Hepatic stellate cell (primary cell): ENCODE data around the gene INPP5A.
"Not testable (repeated sequence)": the region's sequence is repeated elsewhere in the genome, so short reads cannot be mapped to it uniquely, and the experiment has no call there.

Source experiments
- DNase-seq: peaks from one replicate; pipeline ENCODE4 v3.0.0; 2011; ENCODE audit warnings: low spot score

INPP5A gene

DNA sequence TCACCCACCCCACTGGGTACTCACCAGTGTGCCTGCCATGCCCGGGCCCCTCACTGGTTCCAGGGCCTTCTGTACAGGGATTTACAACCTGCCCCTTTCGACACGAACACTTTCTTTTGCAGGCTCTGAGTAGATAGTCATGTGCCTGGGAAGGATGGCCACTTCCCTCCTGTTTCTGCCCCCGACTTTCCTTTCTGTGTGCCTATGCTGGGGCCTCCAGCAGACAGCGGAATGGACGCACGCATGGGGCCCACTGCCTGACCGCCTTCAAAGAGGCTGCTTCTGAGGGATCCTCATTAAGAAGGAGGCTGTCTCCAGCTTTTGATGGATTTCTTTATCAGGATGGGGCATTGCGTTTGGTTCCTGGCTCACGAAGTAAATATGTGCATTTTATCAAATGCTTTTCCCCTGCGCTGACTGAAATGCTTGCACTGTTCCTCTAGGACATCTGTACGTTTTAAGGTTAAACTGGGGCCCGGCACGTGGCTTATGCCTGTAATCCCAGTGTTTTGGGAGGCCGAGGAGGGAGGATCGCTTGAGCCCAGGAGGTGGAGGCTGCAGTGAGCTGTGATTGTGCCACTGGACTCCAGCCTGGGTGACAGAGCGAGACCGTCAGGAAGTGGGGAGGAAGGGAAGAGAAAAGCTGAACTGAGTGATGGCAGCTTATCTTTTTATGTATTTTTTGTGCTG lies 277.7 kb downstream of the INPP5A start:
- no peak for DNase-seq

DNA sequence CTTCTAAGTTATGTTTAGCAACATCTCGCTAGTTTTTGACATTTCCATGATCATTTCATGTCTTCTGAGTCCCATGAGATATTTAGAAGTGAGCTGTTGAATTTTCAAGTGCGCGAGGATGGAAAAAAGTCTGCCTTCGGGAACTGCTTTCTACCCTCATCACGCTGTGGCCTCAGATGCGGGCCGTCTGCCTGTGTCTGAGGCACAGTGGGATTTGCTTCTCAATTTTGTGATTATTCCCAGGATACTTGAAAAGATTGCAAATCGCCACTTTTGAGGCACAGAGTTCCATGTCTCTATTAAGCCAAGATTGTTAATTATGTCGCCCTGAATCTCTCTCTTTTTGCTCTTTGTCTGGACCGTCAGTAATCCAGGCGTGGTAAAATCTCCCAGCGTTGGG lies 279.1 kb downstream of the INPP5A start:
- no peak for DNase-seq

DNA sequence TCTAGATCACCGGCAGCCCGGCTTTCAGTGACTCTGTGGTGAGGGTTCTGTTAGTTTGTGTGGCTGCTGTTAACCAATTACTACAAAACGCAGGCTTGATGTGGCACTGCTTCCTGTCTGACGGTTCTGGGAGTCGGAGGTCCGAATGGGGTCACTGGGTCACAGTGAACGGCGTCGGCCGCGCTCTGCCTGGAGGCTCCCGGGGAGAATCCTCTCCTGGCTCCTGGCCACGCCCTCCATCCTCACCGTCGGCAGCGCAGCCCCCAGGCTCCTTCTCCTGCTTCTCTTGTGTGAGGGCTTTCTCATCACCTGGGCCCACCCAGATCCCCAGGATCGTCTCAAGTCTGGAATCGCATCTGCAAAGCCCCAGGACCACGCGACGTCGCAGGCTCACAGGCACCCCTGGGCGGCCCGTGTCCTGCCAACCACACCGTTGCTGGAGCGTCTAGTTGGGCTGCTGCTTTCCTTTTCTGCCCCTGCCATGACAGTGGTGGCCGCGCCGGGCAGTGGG lies 280.2 kb downstream of the INPP5A start:
- DNase-seq: no peak

DNA sequence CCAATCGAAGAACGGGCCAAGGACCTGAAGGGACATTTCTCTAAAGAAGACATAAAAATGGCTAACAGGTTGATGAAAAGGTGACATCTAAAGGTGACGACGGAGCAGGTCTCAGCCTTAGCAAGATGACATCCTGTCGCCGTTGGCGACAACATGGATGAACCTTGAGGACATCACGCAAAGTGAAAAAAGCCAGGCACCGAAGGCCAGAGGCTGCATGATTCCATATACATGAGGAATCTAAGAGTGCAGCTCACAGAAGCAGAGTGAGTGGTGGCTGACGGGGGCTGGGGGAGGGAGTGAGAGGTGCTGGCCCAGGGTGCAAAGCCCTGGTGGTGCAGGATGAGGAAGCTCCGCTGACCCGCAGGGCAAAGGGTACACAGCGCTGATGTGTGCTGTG lies 282.5 kb downstream of the INPP5A start:
- no peak for DNase-seq

DNA sequence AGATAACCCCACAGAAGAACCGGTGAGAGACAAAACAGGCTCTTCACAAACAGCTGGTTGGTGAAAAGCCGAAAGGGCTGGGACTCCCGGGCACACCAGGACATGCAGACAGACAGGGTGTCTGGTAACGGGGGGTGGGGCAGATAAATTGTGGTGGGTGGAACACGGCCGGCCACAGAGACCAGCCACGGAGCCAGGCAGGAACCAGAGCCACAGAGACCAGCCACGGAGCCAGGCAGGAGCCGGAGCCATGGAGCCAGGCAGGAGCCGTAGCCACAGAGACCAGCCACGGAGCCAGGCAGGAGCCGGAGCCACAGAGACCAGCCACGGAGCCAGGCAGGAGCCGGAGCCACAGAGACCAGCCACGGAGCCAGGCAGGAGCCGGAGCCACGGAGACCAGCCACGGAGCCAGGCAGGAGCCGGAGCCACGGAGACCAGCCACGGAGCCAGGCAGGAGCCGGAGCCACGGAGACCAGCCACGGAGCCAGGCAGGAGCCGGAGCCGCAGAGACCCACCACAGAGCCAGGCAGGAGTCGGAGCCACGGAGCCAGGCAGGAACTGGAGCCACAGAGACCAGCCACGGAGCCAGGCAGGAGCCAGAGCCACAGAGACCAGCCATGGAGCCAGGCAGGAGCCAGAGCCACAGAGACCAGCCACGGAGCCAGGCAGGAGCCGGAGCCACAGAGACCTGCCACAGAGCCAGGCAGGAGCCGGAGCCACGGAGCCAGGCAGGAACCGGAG lies 288.4 kb downstream of the INPP5A start:
- DNase-seq: not testable (repeated sequence)

DNA sequence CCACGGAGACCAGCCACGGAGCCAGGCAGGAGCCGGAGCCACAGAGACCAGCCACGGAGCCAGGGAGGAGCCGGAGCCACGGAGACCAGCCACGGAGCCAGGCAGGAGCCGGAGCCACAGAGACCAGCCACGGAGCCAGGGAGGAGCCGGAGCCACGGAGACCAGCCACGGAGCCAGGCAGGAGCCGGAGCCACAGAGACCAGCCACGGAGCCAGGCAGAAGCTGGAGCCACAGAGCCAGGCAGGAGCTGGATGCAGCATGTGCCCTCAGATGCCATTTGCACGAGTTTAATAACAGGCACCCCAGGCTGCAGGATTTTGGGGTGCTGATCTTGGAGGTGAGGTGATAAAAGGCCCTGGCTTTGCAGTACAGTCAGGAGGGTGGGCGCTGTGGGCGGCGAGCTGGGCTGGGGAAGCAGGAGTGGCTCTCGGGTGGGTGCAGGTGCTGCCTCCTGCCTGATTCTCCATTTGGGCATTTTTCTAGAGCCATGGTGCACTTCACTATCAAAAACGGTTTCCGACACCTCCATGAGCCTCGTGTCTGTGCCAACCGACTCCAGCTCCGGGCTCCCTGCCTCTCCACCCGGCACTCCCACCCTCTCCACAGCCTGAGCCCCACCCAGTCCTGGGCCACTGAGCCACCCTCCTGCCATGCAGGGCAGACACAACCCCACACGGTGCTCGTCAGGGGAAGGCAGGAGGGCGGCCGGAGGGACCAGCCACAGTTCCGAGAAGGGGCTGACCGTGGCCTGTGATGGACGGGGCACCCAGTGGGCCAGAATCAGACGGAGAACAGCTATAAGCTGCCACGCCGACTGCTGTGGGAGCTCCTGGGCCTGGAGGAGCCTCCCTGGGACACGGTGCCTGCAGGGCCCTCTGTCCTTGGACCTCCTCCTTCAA lies 289.2 kb downstream of the INPP5A start:
- no peak for DNase-seq

DNA sequence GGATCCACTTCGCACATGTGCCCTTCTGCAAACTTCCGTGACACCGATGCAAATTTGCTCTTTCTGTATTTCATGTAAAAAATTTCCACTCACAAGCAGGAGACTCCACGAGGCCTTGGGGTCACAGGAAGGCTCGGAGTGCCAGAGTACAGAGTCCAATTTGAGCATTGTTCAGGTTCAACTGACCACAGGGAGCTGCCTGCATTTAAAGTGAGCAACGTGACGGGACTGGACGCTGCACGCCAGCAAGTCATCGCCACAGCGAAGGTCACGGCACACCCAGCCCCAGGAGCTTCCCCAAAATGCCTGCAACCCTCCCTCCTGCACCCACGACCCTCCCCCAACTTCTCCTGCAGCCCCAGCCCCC lies 289.8 kb downstream of the INPP5A start:
- no peak for DNase-seq

DNA sequence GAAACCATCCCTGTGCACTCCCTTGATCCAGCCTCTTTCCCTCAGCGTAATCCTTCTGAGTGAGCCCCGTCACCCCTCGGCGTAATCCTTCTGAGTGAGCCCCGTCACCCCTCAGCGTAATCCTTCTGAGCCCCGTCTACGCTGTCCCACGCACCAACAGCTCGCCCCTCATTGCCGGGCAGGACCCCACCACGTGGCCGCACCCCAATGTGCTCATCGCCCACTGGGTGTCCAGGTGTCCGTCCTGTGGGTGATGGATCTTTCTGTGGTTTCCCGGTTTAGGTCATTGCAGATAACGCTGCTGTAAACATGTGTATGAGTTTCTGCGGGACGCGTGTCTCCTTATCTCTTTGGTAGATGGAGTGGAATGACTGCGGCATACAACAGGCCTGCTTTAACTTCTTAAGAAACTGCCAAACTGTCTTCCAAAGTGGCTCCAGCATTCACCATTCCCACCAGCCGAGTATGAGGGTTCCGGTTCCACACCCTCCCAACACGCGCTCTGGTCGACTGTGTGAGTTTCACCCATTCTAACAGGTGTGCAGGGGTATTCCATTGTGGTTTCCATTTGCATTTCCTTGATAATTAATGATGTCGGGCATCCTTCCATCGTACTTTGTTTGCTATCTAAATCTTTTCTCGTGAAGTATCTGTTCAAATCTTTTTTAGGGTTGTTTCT lies 290.4 kb downstream of the INPP5A start:
- no peak for DNase-seq

DNA sequence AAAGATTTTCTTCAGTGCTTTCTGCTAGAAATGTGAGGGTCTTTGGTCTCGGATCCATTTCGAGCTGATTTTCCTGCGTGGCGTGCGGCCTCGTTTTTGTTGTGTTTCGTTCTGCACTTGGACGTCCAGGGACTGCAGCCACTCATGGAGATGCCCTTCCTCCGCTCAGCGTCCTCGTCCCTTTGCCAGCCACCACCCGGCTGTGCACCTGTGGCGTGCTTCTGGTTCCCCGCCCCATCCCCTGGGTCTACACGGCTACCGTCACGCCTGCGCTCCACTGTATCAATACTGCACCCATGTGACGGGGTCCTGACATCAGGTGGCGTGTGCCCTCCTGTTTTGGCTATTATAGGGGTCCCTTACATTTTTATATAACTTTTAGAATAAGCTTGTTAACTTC lies 291.1 kb downstream of the INPP5A start:
- no peak for DNase-seq

DNA sequence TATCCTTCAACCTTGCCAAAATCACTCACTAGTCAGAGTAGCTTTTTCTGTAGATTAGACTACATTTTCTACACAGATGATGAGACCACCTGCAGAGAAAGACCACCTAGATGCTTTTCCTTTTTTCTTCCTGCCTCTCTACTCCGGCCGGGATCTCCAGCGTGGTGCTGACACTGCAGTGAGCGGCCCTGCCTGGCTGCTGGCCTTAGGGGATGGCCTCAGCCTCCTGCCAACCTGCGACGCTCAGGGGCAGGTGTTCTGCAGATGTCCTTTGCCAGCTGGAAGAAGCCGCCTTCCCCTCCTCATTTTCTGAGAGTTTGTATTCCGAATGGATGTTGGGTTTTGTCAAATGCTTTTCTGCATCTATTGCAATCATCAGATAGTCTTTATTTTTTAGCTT lies 291.8 kb downstream of the INPP5A start:
- no peak for DNase-seq

DNA sequence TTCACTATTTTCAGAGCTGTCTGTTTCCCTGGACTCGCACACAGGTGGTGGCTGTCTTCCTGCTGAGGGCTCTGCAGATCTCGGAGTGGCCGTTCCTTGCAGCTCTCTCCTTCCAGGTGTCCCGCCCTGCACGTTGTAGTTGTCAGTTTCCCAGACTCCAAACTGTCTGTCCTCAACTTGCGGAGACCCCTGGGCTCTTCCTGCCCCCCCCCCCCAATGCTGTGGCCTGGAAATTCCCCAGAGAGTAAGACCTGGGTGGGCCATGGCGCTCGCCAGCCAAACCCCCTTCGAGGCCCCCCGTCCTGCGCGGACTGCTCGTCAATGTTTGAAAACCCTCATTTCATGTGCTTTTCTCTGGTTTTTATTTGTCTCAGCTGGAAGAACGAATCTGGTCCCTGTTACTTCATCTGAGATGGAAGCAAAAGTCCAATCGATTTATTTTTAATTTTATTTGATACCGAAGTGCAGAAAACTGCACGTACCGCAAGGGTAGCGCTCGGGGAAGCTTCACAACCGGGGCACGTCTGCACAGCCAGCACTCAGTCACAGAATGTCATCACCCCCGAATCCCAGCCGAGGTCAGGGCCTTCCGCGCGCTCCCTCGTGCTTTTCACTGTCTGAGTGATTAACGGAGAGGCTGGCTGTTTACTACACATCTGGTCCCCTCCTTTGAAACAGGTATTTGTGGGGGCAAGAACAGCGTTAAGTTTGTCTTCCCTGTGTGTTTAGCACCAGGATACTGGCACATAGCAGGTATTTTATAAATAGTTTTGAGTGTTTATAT lies 294.8 kb downstream of the INPP5A start:
- DNase-seq: no peak
